HCT116 (cell line): Measurements from ENCODE around the gene SKA1. TPM values are rescaled to one million over a fixed set of nuclear protein-coding genes. Genes with fewer than 3 reads are reported as not detected.

Experiments used
- ATAC-seq: fragments of 200-7000 bp; cut with Tn5 transposase; 2 replicates; pipeline ENCODE4 v1.9.1; 2020; ENCODE audit warnings: mild to moderate bottlenecking, moderate library complexity
- BruUV-seq: library from RNA; stranded (reverse); fragments of 400-500 nt; replicated peaks from 2 replicates; lab custom pipeline; 2021; lab: Mats Ljungman, UMichigan
- CTCF ChIA-PET: fragments of 300-600 bp; sonication (Branson Sonifier 250); formaldehyde crosslinking; loops from one replicate; lab custom pipeline; 2021; ENCODE audit warnings: antibody characterized with exemption; lab: Charles Lee
- POLR2A ChIA-PET: fragments of 300-600, 350-600 bp; sonication (Branson Sonifier 250); formaldehyde crosslinking; loops from one replicate; lab custom pipeline; 2021; ENCODE audit warnings: antibody characterized with exemption; lab: Charles Lee
- RAD21 ChIA-PET, 2 experiments: fragments of 300-600 bp; sonication (Branson Sonifier 250); formaldehyde crosslinking; loops; one replicate each; lab custom pipeline; 2023; ENCODE audit warnings: low total read pairs in 2 of 2; ENCODE audit not compliant: uncharacterized antibody in 2 of 2, unreplicated experiment in 2 of 2, low non-redundant PET in 1 of 2; lab: Charles Lee
- DNase-seq: peaks from one replicate; pipeline ENCODE4 v3.0.0-alpha.2; 2010; ENCODE audit warnings: low read depth, low spot score
- H2AFZ ChIP-seq: fragments of 200-600 bp; shearing (Covaris generic), sonication (generic); 2 replicates; pipeline ENCODE4 v1.6.1; 2017; ENCODE audit warnings: low read depth, mixed run types, mixed read lengths, antibody characterized with exemption, low read length; ENCODE audit not compliant: poor library complexity, severe bottlenecking
- H3K27ac ChIP-seq: 2 replicates; pipeline ENCODE4 v1.5.1; 2012; ENCODE audit warnings: low read depth, low read length
- H3K27me3 ChIP-seq: fragments of 200-600 bp; sonication (generic); 2 replicates; pipeline ENCODE4 v1.6.1; 2016; ENCODE audit warnings: mixed run types, low read length, mixed read lengths; ENCODE audit not compliant: insufficient read depth
- H3K36me3 ChIP-seq, 2 experiments: fragments of 200-500 bp in 1 of 2; fragments of 200-600 bp in 1 of 2; sonication (Bioruptor generic) in 1 of 2; sonication (generic) in 1 of 2; 2 replicates each; pipeline versions ENCODE4 v1.5.1 to v1.6.1; 2014 to 2016; ENCODE audit warnings: low read length in 2 of 2, inconsistent platforms in 1 of 2, mixed read lengths in 1 of 2, mixed run types in 1 of 2; ENCODE audit not compliant: insufficient read depth in 2 of 2, control insufficient read depth in 1 of 2
- H3K4me1 ChIP-seq, 2 experiments: fragments of 200-600 bp in 1 of 2; sonication (generic) in 1 of 2; 2 replicates each; pipeline versions ENCODE4 v1.5.1 to v1.6.1; 2012 to 2017; ENCODE audit warnings: low read length in 2 of 2, inconsistent platforms in 1 of 2, mild to moderate bottlenecking in 1 of 2, mixed read lengths in 1 of 2, mixed run types in 1 of 2, moderate library complexity in 1 of 2; ENCODE audit not compliant: insufficient read depth in 2 of 2, control insufficient read depth in 1 of 2
- H3K4me2 ChIP-seq: fragments of 200-600 bp; sonication (generic); 2 replicates; pipeline ENCODE4 v1.6.1; 2017; ENCODE audit warnings: mixed run types, low read length, mixed read lengths
- H3K4me3 ChIP-seq, 2 experiments: fragments of 200-600 bp in 1 of 2; sonication (generic) in 1 of 2; replicated peaks in 1 of 2; 2 replicates each; pipeline ENCODE4 v1.5.1; 2011 to 2016; ENCODE audit warnings: low read length in 2 of 2, control low read depth in 1 of 2, low read depth in 1 of 2, mild to moderate bottlenecking in 1 of 2, mixed read lengths in 1 of 2, mixed run types in 1 of 2
- H3K79me2 ChIP-seq: fragments of 200-600 bp; sonication (generic); 2 replicates; pipeline ENCODE4 v1.6.1; 2017; ENCODE audit warnings: mild to moderate bottlenecking, mixed run types, low read length, moderate library complexity, mixed read lengths; ENCODE audit not compliant: insufficient read depth
- H3K9ac ChIP-seq: fragments of 200-600 bp; sonication (generic); 2 replicates; pipeline ENCODE4 v1.6.1; 2016; ENCODE audit warnings: low read length, mixed read lengths
- H3K9me2 ChIP-seq: fragments of 200-600 bp; sonication (generic), shearing (Covaris generic); 2 replicates; pipeline ENCODE4 v1.6.1; 2017; ENCODE audit warnings: mixed run types, mild to moderate bottlenecking, moderate library complexity; ENCODE audit not compliant: insufficient read depth
- H3K9me3 ChIP-seq, 2 experiments: fragments of 200-500 bp in 1 of 2; fragments of 200-600 bp in 1 of 2; sonication (Bioruptor generic) in 1 of 2; sonication (generic) in 1 of 2; 2 replicates each; pipeline ENCODE4 v1.6.1; 2014 to 2017; ENCODE audit warnings: low read length in 2 of 2, mixed read lengths in 2 of 2, inconsistent platforms in 1 of 2, low read depth in 1 of 2, mild to moderate bottlenecking in 1 of 2, mixed run types in 1 of 2, moderate library complexity in 1 of 2; ENCODE audit not compliant: control insufficient read depth in 1 of 2, insufficient read depth in 1 of 2
- H4K20me1 ChIP-seq: fragments of 200-600 bp; sonication (generic), shearing (Covaris generic); 2 replicates; pipeline ENCODE4 v1.6.1; 2017; ENCODE audit warnings: mixed run types, mild to moderate bottlenecking, moderate library complexity; ENCODE audit not compliant: insufficient read depth
- REST ChIP-seq: IDR thresholded peaks from 2 replicates; pipeline ENCODE4 v1.6.1; 2012; ENCODE audit warnings: low read depth
- intact Hi-C: fragments of 100-400 bp; cut with micrococcal nuclease; formaldehyde crosslinking; loops from 2 replicates; pipeline ENCODE4 v1.10.0; 2022
- total RNA-seq: library from RNA; stranded (reverse); gene quantifications from one replicate; pipeline ENCODE4 v1.2.1, GENCODE V29; 2021; ENCODE audit not compliant: unreplicated experiment
- TF ChIP-seq, protein P1 (sequence below), 3 experiments: fragments of 200-600 bp in 1 of 3; sonication (generic) in 1 of 3; IDR thresholded peaks in 2 of 3; conservative IDR thresholded peaks in 1 of 3; 2 replicates each; pipeline ENCODE4 v1.5.1; 2012 to 2017; ENCODE audit warnings: low read depth in 2 of 3, low read length in 2 of 3, antibody characterized with exemption in 1 of 3, borderline replicate concordance in 1 of 3, control low read depth in 1 of 3, mild to moderate bottlenecking in 1 of 3, mixed read lengths in 1 of 3, mixed run types in 1 of 3, moderate library complexity in 1 of 3; ENCODE audit not compliant: insufficient read depth in 1 of 3

SKA1 gene
- total RNA-seq, 1 experiment from 2014 or later: 34.5 TPM

- Histone ChIP-seq H3K9ac (no peak overlapping the region), H3K4me3 (no peak overlapping the region), H3K4me2 (no peak overlapping the region), H3K27ac (no peak overlapping the region), H2AFZ (no peak overlapping the region), H3K4me1 (no peaks in the 10 kb centered on the region), H4K20me1 (no peaks in the 10 kb centered on the region), H3K79me2 (no peaks in the 10 kb centered on the region), H3K36me3 (no peaks in the 10 kb centered on the region), H3K9me2 (no peaks in the 10 kb centered on the region), H3K27me3 (no peaks in the 10 kb centered on the region), H3K9me3 (no peaks in the 10 kb centered on the region)
- no peak for TF ChIP-seq REST
- TF ChIP-seq, protein P1, sequence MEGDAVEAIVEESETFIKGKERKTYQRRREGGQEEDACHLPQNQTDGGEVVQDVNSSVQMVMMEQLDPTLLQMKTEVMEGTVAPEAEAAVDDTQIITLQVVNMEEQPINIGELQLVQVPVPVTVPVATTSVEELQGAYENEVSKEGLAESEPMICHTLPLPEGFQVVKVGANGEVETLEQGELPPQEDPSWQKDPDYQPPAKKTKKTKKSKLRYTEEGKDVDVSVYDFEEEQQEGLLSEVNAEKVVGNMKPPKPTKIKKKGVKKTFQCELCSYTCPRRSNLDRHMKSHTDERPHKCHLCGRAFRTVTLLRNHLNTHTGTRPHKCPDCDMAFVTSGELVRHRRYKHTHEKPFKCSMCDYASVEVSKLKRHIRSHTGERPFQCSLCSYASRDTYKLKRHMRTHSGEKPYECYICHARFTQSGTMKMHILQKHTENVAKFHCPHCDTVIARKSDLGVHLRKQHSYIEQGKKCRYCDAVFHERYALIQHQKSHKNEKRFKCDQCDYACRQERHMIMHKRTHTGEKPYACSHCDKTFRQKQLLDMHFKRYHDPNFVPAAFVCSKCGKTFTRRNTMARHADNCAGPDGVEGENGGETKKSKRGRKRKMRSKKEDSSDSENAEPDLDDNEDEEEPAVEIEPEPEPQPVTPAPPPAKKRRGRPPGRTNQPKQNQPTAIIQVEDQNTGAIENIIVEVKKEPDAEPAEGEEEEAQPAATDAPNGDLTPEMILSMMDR (IDR thresholded peaks at IDR 0.05 in 2 of 3, conservative IDR thresholded peaks at IDR 0.05 in 1 of 3; ENCODE audit: borderline replicate concordance in 1 of 3, insufficient read depth in 1 of 3, low read depth in 2 of 3, low read length in 2 of 3): peak in 2 of 3 experiments; percentile 7 to 18; a peak in 1 of 6 replicates
- DNase-seq (no peak), ATAC-seq (peak; percentile 65)
- ChIA-PET POLR2A (no interaction called here), CTCF (no interaction called here), RAD21 (no interaction called here)
- no TSS peak for BruUV-seq
- intact Hi-C loops: no loop called here
These were observed 33.4 kb upstream of the SKA1 start for GRCh38 chr18:50341443-50341842.
